ENCODE measurements around the gene CAMLG.
A peak's percentile ranks its signal among the peaks of the same experiment; 100 is the strongest.

CAMLG gene

GRCh38 chr5:134738133-134738962 lies at the start of gene CAMLG (continued):
- TF ChIP-seq ZNF26 (tag by site-specific recombination; IDR thresholded peaks at IDR 0.05) (no peak), ZSCAN30 (tag by site-specific recombination; IDR thresholded peaks at IDR 0.05) (peak; percentile 91; the same call in 1 of the 2 replicates), MZF1 (tag by site-specific recombination; IDR thresholded peaks at IDR 0.05; ENCODE audit: borderline replicate concordance) (peak; percentile 66; the same call in 1 of the 2 replicates), ZNF266 (tag by site-specific recombination; IDR thresholded peaks at IDR 0.05; ENCODE audit: low read depth) (no peak), ZBTB10 (tag by site-specific recombination; IDR thresholded peaks at IDR 0.05) (peak; percentile 54), ZFP41 (tag by site-specific recombination; IDR thresholded peaks at IDR 0.05; ENCODE audit: borderline replicate concordance) (no peak), ZNF23 (tag by site-specific recombination; IDR thresholded peaks at IDR 0.05; ENCODE audit: borderline replicate concordance) (no peak), ZNF548 (tag by site-specific recombination; IDR thresholded peaks at IDR 0.05) (no peak), ZNF585B (tag by site-specific recombination; IDR thresholded peaks at IDR 0.05) (no peak), ZNF416 (tag by site-specific recombination; IDR thresholded peaks at IDR 0.05) (no peak), ZNF521 (tag by site-specific recombination; IDR thresholded peaks at IDR 0.05) (no peak), GLI4 (tag by site-specific recombination; IDR thresholded peaks at IDR 0.05) (no peak), ZNF560 (tag by site-specific recombination; IDR thresholded peaks at IDR 0.05; ENCODE audit: borderline replicate concordance) (no peak), ZNF114 (tag by site-specific recombination; IDR thresholded peaks at IDR 0.05) (no peak), ZSCAN4 (tag by site-specific recombination; IDR thresholded peaks at IDR 0.05) (no peak), EGR2 (tag by site-specific recombination; IDR thresholded peaks at IDR 0.05; ENCODE audit: low read depth) (peak; percentile 89), ZNF510 (tag by site-specific recombination; IDR thresholded peaks at IDR 0.05; ENCODE audit: insufficient replicate concordance) (no peak), ZNF473 (tag by site-specific recombination; IDR thresholded peaks at IDR 0.05) (no peak), ZNF19 (tag by site-specific recombination; IDR thresholded peaks at IDR 0.05; ENCODE audit: low read depth) (no peak), ZNF629 (tag by site-specific recombination; IDR thresholded peaks at IDR 0.05) (peak; percentile 97), ZNF658 (tag by site-specific recombination; IDR thresholded peaks at IDR 0.05) (no peak), ZNF433 (tag by site-specific recombination; IDR thresholded peaks at IDR 0.05; ENCODE audit: low read depth) (no peak), OSR2 (tag by site-specific recombination; IDR thresholded peaks at IDR 0.05) (no peak)
- TF ChIP-seq, protein P1, sequence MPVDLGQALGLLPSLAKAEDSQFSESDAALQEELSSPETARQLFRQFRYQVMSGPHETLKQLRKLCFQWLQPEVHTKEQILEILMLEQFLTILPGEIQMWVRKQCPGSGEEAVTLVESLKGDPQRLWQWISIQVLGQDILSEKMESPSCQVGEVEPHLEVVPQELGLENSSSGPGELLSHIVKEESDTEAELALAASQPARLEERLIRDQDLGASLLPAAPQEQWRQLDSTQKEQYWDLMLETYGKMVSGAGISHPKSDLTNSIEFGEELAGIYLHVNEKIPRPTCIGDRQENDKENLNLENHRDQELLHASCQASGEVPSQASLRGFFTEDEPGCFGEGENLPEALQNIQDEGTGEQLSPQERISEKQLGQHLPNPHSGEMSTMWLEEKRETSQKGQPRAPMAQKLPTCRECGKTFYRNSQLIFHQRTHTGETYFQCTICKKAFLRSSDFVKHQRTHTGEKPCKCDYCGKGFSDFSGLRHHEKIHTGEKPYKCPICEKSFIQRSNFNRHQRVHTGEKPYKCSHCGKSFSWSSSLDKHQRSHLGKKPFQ (tag by site-specific recombination; IDR thresholded peaks at IDR 0.05): 0 out of 2 replicates have a peak, but pooled peaks have one; percentile 13
- TF ChIP-seq, protein P2, sequence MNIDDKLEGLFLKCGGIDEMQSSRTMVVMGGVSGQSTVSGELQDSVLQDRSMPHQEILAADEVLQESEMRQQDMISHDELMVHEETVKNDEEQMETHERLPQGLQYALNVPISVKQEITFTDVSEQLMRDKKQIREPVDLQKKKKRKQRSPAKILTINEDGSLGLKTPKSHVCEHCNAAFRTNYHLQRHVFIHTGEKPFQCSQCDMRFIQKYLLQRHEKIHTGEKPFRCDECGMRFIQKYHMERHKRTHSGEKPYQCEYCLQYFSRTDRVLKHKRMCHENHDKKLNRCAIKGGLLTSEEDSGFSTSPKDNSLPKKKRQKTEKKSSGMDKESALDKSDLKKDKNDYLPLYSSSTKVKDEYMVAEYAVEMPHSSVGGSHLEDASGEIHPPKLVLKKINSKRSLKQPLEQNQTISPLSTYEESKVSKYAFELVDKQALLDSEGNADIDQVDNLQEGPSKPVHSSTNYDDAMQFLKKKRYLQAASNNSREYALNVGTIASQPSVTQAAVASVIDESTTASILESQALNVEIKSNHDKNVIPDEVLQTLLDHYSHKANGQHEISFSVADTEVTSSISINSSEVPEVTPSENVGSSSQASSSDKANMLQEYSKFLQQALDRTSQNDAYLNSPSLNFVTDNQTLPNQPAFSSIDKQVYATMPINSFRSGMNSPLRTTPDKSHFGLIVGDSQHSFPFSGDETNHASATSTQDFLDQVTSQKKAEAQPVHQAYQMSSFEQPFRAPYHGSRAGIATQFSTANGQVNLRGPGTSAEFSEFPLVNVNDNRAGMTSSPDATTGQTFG (tag by site-specific recombination; IDR thresholded peaks at IDR 0.05; ENCODE audit: borderline replicate concordance): no peak
- TF ChIP-seq, protein P3, sequence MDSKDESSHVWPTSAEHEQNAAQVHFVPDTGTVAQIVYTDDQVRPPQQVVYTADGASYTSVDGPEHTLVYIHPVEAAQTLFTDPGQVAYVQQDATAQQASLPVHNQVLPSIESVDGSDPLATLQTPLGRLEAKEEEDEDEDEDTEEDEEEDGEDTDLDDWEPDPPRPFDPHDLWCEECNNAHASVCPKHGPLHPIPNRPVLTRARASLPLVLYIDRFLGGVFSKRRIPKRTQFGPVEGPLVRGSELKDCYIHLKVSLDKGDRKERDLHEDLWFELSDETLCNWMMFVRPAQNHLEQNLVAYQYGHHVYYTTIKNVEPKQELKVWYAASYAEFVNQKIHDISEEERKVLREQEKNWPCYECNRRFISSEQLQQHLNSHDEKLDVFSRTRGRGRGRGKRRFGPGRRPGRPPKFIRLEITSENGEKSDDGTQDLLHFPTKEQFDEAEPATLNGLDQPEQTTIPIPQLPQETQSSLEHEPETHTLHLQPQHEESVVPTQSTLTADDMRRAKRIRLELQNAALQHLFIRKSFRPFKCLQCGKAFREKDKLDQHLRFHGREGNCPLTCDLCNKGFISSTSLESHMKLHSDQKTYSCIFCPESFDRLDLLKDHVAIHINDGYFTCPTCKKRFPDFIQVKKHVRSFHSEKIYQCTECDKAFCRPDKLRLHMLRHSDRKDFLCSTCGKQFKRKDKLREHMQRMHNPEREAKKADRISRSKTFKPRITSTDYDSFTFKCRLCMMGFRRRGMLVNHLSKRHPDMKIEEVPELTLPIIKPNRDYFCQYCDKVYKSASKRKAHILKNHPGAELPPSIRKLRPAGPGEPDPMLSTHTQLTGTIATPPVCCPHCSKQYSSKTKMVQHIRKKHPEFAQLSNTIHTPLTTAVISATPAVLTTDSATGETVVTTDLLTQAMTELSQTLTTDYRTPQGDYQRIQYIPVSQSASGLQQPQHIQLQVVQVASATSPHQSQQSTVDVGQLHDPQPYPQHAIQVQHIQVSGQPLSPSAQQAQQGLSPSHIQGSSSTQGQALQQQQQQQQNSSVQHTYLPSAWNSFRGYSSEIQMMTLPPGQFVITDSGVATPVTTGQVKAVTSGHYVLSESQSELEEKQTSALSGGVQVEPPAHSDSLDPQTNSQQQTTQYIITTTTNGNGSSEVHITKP (tag by site-specific recombination; IDR thresholded peaks at IDR 0.05): peak; percentile 81
